Colonic mucosa (tissue), 4 donors: Measurements from ENCODE around the gene SEPTIN3. TPM values are rescaled to one million over a fixed set of nuclear protein-coding genes. Genes with fewer than 3 reads are reported as not detected.

Experiments used
- DNase-seq: peaks from one replicate; pipeline ENCODE4 v3.0.0-alpha.2; 2020
- H3K27ac ChIP-seq: fragments of 200-600 bp; one replicate; pipeline ENCODE4 v1.8.0; 2021
- H3K27me3 ChIP-seq: fragments of 200-600 bp; one replicate; pipeline ENCODE4 v1.8.0; 2021
- H3K36me3 ChIP-seq: fragments of 200-600 bp; one replicate; pipeline ENCODE4 v1.8.0; 2021
- H3K4me1 ChIP-seq: fragments of 200-600 bp; one replicate; pipeline ENCODE4 v1.8.0; 2021; ENCODE audit warnings: mild to moderate bottlenecking
- H3K4me3 ChIP-seq: fragments of 200-600 bp; one replicate; pipeline ENCODE4 v1.8.0; 2021
- H3K9ac ChIP-seq, 2 donors: one replicate each; pipeline ENCODE4 v1.7.0; 2013; ENCODE audit warnings: control low read depth in 2 of 2, low read depth in 2 of 2, low read length in 2 of 2
- H3K9me3 ChIP-seq: fragments of 200-600 bp; one replicate; pipeline ENCODE4 v1.8.0; 2021
- intact Hi-C: fragments of 100-400 bp; cut with DNase I; formaldehyde crosslinking; loops from one replicate; pipeline ENCODE4 v1.14.1; 2022
- total RNA-seq, 2 donors: library from RNA; stranded (reverse); fragmentation: NEBNext Ultra II Directional in 1 of 2; extraction: Animal tissue kit (Norgen Biotek cat#: 25700) in 1 of 2; gene quantifications; one replicate each; pipeline ENCODE4 v1.2.1, GENCODE V29; 2021
- TF ChIP-seq, protein P1 (sequence below): fragments of 200-600 bp; IDR thresholded peaks from one replicate; pipeline ENCODE4 v1.8.0; 2022; ENCODE audit warnings: antibody characterized with exemption, mild to moderate bottlenecking
- donor health status: healthy.
- donor health status: DM: no; HTN: no; CAD: no.
- donor health status: DM: no; HTN: no; CAD: no.

Gene SEPTIN3, protein sequence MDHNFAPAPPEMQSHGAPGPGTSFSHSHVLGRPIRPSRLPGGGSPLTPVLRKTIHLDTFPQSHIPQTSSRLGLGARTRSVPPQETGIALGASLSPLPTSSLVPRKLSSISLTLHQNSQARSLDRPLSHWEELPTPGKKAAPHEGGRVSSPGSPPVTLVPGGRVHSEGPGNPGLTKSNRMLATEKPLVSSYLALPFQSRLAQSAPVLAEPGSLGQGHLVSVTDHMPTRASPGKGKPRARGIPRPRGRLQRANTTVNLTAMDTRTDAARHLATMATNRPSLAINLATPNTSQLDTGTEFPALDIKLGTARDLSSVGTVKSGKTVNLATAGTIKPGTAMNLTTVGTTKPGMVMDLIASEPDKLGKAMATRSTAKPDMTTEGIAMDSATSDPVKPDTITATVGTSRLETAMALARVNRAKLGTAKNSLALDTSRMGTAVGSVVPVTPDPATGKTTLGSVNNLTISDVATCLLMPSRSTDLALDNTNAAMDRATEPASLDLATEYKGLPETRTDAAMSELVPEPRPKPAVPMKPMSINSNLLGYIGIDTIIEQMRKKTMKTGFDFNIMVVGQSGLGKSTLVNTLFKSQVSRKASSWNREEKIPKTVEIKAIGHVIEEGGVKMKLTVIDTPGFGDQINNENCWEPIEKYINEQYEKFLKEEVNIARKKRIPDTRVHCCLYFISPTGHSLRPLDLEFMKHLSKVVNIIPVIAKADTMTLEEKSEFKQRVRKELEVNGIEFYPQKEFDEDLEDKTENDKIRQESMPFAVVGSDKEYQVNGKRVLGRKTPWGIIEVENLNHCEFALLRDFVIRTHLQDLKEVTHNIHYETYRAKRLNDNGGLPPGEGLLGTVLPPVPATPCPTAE
- under 1 TPM; 0.20 to 0.69 TPM for total RNA-seq

DNA sequence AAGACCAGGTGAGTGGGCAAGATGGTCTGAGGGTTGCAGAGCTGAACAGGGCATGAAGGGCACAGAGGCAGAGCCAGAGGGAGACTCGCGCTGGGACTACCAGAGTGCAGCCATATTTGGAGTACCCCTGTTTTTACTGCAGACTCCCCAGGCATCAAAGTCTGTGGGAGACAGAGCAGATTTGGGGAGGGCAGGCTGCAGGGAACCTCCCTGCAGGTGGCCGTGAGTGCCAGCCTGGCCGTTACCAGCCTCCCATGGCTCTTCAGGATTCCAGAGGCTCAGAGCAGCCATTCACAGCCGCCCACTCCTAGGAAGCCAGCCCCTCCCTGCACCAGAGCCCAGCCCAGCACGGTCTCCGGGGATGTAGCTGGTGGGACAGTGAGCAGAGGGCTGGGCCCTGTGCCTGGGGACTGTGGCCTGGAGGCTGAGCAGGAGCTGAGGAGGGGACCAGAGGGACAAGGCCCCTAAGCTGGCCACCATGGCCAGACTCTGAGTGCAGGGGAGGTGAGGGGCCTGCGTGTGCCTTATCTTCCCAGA is at the start of gene SEPTIN3:
TSS of gene SEPTIN3 (plus strand) at position 334 of the 537 bp plus-strand sequence. CDS start 2,050 bp downstream, outside the sequence.
- no peaks in the 10 kb centered on the region for H3K4me1 ChIP-seq
- intact Hi-C loops, result no loop called here
- H3K27me3 ChIP-seq, result no peaks in the 10 kb centered on the region
- no peak within 1 kb of the TSS for H3K27ac ChIP-seq
- no peak for DNase-seq
- H3K9me3 ChIP-seq, result no peaks in the 10 kb centered on the region
- H3K36me3 ChIP-seq, result no peaks in the 10 kb centered on the region
- H3K9ac ChIP-seq, result no peak within 1 kb of the TSS
- H3K4me3 ChIP-seq, result no peak within 1 kb of the TSS
- TF ChIP-seq, protein P1, sequence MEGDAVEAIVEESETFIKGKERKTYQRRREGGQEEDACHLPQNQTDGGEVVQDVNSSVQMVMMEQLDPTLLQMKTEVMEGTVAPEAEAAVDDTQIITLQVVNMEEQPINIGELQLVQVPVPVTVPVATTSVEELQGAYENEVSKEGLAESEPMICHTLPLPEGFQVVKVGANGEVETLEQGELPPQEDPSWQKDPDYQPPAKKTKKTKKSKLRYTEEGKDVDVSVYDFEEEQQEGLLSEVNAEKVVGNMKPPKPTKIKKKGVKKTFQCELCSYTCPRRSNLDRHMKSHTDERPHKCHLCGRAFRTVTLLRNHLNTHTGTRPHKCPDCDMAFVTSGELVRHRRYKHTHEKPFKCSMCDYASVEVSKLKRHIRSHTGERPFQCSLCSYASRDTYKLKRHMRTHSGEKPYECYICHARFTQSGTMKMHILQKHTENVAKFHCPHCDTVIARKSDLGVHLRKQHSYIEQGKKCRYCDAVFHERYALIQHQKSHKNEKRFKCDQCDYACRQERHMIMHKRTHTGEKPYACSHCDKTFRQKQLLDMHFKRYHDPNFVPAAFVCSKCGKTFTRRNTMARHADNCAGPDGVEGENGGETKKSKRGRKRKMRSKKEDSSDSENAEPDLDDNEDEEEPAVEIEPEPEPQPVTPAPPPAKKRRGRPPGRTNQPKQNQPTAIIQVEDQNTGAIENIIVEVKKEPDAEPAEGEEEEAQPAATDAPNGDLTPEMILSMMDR, result no peak

DNA sequence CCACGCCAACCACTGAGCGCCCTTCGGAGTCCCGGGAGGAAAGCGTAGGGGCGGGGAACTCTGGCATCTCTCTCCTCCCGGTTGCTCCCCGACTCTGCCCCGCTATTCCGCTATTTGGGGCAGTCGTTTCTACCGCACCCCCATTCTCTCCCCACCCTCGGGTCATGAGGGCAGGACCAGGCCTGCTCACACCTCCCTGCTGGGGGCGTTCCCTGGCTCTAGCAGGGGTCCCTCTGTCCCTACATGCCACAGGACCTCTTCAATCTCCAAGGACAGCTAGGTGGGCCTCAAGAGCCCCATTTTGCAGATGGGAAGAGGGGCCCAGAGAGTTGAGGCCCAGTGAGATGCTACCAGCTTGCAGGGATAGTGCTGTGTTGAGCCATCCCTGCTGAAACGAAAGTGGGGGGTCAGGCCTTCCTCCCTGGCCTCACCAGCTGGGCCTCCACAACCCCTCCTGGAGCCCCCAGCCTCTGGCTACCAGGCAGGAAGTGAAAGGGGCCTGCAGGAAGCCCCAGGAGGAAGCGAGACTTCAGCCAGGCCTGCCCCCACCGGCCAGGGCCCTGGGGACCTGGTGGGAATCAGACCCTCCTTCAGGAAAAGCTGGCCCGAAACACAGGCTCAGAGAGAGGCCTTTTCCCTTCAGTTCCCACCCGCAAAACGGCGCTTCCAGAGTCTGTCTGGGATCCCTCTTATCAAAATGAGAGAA is 48.8 kb upstream of the SEPTIN3 start:
- DNase-seq, result no peak

DNA sequence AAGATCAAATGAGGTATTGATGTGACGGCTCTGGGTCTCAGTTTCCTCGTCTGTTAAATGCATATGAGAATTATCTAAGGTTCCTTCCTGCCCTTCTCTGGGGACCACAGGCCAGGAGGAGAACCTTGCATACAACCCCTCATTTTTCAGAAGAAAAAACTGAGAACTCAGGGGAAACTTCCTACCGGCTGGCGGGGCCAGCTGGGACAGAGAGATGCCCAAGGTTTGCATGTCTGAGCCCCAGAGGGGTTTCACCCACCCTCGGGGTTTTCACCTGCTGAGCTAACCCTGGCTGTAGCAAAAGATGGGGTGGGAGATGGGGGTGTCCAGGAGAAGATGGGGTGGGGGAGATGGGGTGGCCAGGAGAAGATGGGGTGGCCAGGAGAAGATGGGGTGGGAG is 46.9 kb upstream of the SEPTIN3 start:
- Histone ChIP-seq H3K4me1 (no peaks in the 10 kb centered on the region), H3K4me3 (no peak overlapping the region), H3K27ac (no peak overlapping the region), H3K9ac (no peak overlapping the region), H3K9me3 (no peaks in the 10 kb centered on the region), H3K27me3 (peaks cover 23% of the 10 kb centered on the region), H3K36me3 (no peaks in the 10 kb centered on the region)
- TF ChIP-seq, protein P1, result no peak
- DNase-seq, result no peak
- intact Hi-C loops, result no loop called here

More for the DNA sequence above, 48.8 kb upstream of the SEPTIN3 start:
- TF ChIP-seq, protein P1, result no peak
- Histone ChIP-seq H3K27ac (no peak overlapping the region), H3K4me1 (no peaks in the 10 kb centered on the region), H3K4me3 (peak overlapping the region; percentile 42), H3K9me3 (no peaks in the 10 kb centered on the region), H3K36me3 (no peaks in the 10 kb centered on the region), H3K9ac (peak overlapping the region in 1 of 2 donors; percentile 16), H3K27me3 (peaks cover 23% of the 10 kb centered on the region)
- intact Hi-C loops, result no loop called here

DNA sequence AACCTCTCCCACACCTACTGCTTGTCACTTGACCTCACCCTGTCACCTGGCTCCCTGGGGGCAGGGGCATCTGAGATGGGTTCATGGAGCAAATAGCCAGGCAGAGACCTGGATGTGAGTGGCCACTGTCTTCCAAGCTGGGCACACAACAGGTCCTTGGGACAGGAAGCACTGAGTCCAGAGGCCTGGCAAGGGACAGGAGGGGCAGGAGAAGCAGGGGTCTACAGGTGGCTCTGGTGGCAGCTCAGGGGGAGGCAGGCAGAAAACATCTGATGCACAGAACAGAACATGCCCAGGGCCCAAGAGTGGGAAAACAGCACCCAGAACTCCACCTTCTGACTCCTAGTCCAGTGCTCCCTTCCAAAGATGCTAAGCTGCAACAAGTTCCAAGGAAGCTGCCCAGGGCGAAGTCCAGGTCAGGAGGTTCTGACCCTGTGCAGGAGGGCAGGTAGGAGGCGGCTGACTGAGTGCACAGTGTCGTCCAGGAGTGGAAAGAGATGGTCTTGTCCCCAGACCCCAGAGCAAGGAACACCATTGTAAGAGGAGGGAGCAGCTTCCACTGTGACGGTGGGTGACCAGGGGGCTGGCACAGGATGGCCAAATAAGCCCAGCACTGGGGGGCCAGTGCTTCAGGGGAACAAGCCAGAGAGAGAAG is 46.2 kb upstream of the SEPTIN3 start:
- H3K27ac ChIP-seq, result no peak overlapping the region
- H3K4me3 ChIP-seq, result no peak overlapping the region
- intact Hi-C loops, result no loop called here
- no peaks in the 10 kb centered on the region for H3K9me3 ChIP-seq
- no peak overlapping the region for H3K9ac ChIP-seq
- peaks cover 18% of the 10 kb centered on the region for H3K27me3 ChIP-seq
- TF ChIP-seq, protein P1, result no peak
- no peaks in the 10 kb centered on the region for H3K36me3 ChIP-seq
- H3K4me1 ChIP-seq, result no peaks in the 10 kb centered on the region
- DNase-seq, result no peak
